ENCODE results near the gene ANGPTL4.

The ANGPTL4 gene

DNA sequence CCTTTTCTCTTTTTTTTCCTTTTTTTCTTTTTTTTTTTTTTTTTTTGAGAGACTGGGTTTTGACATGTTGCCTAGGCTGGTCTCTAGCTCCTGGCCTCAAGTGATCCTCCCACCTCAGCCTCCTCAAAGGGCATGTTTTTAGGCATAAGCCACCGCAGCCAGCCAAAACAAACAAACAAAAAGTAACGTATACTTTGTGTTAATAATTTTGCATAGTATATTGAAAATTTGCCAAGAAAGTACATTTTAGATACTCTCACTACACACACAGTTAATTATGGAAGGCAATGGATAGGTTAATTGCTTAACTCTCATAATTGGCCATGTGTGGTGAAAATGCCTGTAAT, 24.6 kb downstream of the ANGPTL4 start:
- Histone ChIP-seq H3K4me1 (ENCODE audit: control insufficient read depth, insufficient read depth, low read length) (peaks cover 34% of the 10 kb centered on the region), H3K4me3 (ENCODE audit: low read length) (no peak overlapping the region), H3K36me3 (ENCODE audit: control insufficient read depth, insufficient read depth, low read length) (no peaks in the 10 kb centered on the region), H3K9ac (ENCODE audit: low read length) (no peak overlapping the region), H3K27me3 (ENCODE audit: control insufficient read depth, insufficient read depth, low read length) (no peaks in the 10 kb centered on the region), H3K9me3 (ENCODE audit: control insufficient read depth, low read length) (no peaks in the 10 kb centered on the region)

DNA sequence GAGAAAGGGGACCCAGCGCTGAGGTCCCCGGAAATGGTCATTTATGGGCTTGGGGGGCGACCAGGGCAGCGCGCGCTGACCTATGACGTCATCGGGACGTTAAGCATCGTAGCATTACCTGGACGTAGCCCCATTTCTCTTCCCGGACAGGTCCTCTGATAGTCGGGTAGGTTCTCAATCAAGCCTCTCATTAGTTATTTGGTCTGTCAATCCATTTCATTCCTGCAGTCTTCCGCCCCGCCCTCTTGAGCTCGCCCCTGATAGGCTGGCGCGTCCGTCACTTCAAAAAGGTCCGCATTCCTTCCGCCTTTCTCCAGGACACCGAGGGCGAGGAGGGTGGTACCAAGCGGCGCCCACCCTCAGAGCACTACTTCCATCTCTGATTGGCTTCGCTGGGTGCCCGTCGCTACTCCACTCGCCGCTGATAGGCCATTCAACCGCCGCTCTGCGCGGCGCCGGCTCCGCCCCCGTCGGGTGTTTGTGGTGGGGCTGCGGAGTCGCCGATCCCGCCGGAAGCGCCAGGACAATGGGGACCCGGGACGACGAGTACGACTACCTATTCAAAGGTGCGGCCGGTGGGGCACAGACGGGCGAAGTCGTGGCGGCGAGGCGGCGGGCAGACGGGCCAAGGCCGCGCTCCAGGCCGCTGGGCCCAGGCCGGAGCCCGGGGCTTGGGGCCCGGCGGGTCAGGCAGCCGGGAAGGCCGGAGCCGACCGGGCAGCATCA, 26.1 kb downstream of the ANGPTL4 start, which contains the start of gene RAB11B:
TSS of gene RAB11B (plus strand) at position 470 of the 726 bp plus-strand sequence. CDS start at position 527, 57 bp downstream.
- H3K36me3 ChIP-seq (ENCODE audit: control insufficient read depth, insufficient read depth, low read length): no peaks in the 10 kb centered on the region
- H3K9me3 ChIP-seq (ENCODE audit: control insufficient read depth, low read length): no peaks in the 10 kb centered on the region
- peaks cover 47% of the 10 kb centered on the region for H3K4me1 ChIP-seq (ENCODE audit: control insufficient read depth, insufficient read depth, low read length)
- peak within 1 kb of the TSS; percentile 99 for H3K9ac ChIP-seq (ENCODE audit: low read length)
- no peaks in the 10 kb centered on the region for H3K27me3 ChIP-seq (ENCODE audit: control insufficient read depth, insufficient read depth, low read length)
- H3K4me3 ChIP-seq (ENCODE audit: low read length): peak within 1 kb of the TSS; percentile 77

- H3K4me1 ChIP-seq (ENCODE audit: control insufficient read depth, insufficient read depth, low read length): peaks cover 47% of the 10 kb centered on the region
- H3K9ac ChIP-seq (ENCODE audit: low read length): peak overlapping the region; percentile 99
- no peaks in the 10 kb centered on the region for H3K36me3 ChIP-seq (ENCODE audit: control insufficient read depth, insufficient read depth, low read length)
- H3K27me3 ChIP-seq (ENCODE audit: control insufficient read depth, insufficient read depth, low read length): no peaks in the 10 kb centered on the region
- no peaks in the 10 kb centered on the region for H3K9me3 ChIP-seq (ENCODE audit: control insufficient read depth, low read length)
- peak overlapping the region; percentile 74 for H3K4me3 ChIP-seq (ENCODE audit: low read length)
Observed at GRCh38 chr19:8390617-8390981, 26.6 kb downstream of the ANGPTL4 start.

DNA sequence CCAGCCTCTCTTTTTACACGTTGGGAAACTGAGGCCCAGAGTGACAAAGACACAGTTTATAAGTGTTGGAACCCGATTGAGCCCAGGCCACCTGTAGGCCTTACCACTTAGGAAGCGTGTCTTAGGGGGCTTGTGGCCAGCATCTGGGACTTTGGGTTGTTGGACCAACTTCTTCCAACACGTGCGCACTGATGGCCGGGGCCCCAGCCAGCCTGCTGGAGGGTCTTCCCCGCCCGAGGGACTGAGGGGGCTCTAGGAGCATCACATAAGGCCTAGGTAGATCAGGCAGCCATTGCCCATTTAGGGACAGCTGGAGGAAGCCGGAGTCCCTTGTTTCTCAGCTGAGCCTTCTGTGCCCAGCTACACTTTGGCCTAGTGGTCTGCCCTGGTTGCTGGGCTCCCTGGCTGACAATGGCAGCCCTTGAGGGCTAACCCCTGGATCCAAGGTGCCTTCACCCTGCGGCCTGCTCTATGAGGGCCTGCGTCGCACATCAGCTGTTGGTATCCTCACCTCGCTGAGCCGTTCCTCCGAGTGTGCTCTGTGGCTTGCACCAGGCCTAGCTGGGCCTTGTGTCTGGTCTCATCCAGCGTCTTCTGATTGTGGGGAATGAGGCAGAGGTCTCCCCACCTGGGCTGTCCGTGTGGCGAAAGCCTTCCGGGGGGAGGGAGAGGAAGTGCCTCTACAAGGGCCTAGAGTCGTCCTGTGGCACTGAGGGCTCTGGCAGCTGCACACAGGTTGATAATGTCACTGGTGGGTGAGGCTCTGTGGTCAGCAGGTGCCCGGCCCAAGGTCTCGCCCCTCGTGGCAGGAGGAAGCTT, 27.5 kb downstream of the ANGPTL4 start:
- Histone ChIP-seq H3K27me3 (ENCODE audit: control insufficient read depth, insufficient read depth, low read length) (no peaks in the 10 kb centered on the region), H3K4me3 (ENCODE audit: low read length) (peak overlapping the region; percentile 15)

GRCh38 chr19:8392017-8392591, 28.1 kb downstream of the ANGPTL4 start:
- Histone ChIP-seq H3K27me3 (ENCODE audit: control insufficient read depth, insufficient read depth, low read length) (no peaks in the 10 kb centered on the region), H3K9ac (ENCODE audit: low read length) (peak overlapping the region; percentile 53), H3K4me3 (ENCODE audit: low read length) (no peak overlapping the region), H3K9me3 (ENCODE audit: control insufficient read depth, low read length) (no peaks in the 10 kb centered on the region), H3K4me1 (ENCODE audit: control insufficient read depth, insufficient read depth, low read length) (peaks cover 52% of the 10 kb centered on the region), H3K36me3 (ENCODE audit: control insufficient read depth, insufficient read depth, low read length) (no peaks in the 10 kb centered on the region)

More for the DNA sequence above, 27.5 kb downstream of the ANGPTL4 start:
- H3K36me3 ChIP-seq (ENCODE audit: control insufficient read depth, insufficient read depth, low read length): no peaks in the 10 kb centered on the region
- peak overlapping the region; percentile 53 for H3K9ac ChIP-seq (ENCODE audit: low read length)
- peaks cover 47% of the 10 kb centered on the region for H3K4me1 ChIP-seq (ENCODE audit: control insufficient read depth, insufficient read depth, low read length)
- H3K9me3 ChIP-seq (ENCODE audit: control insufficient read depth, low read length): no peaks in the 10 kb centered on the region

DNA sequence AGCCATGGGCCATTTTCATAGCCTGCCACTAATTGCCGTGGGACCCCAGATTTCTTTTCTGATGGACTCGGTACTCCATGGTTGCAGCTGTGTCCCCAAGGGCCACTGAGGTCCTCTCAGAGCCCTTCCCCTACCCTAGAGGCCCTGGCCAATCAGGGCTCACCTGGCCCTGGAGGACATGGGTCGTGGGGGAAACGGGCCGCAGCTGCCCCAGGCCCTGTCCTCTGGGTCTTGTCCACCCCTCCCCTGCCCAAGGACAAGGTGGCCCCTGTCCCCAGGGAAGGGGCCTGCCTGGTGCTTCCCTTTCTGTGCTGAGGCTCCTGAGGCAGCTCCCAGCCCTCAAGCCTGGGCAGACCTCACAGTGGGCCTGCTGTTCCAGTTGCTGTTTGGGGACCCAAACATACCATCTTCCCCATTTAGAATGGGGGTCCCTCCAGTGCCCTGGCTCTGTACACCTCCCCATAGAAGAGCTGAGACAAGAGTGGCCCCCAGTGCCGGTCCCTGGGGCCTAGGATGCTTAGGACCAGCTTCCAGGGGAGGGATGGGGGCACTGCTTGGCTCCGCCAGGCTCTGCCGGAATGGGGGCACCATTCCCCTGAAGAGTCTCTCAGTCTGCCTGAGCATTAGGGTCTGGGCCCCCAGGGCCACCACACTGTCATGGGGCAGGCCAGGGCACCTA, 29.4 kb downstream of the ANGPTL4 start:
- Histone ChIP-seq H3K9me3 (ENCODE audit: control insufficient read depth, low read length) (no peaks in the 10 kb centered on the region), H3K9ac (ENCODE audit: low read length) (peak overlapping the region; percentile 28), H3K36me3 (ENCODE audit: control insufficient read depth, insufficient read depth, low read length) (no peaks in the 10 kb centered on the region), H3K4me1 (ENCODE audit: control insufficient read depth, insufficient read depth, low read length) (peaks cover 50% of the 10 kb centered on the region), H3K4me3 (ENCODE audit: low read length) (no peak overlapping the region), H3K27me3 (ENCODE audit: control insufficient read depth, insufficient read depth, low read length) (no peaks in the 10 kb centered on the region)

- H3K4me3 ChIP-seq (ENCODE audit: low read length): no peak overlapping the region
- H3K27me3 ChIP-seq (ENCODE audit: control insufficient read depth, insufficient read depth, low read length): no peaks in the 10 kb centered on the region
- peaks cover 45% of the 10 kb centered on the region for H3K4me1 ChIP-seq (ENCODE audit: control insufficient read depth, insufficient read depth, low read length)
- no peaks in the 10 kb centered on the region for H3K9me3 ChIP-seq (ENCODE audit: control insufficient read depth, low read length)
- no peaks in the 10 kb centered on the region for H3K36me3 ChIP-seq (ENCODE audit: control insufficient read depth, insufficient read depth, low read length)
- peak overlapping the region; percentile 28 for H3K9ac ChIP-seq (ENCODE audit: low read length)
Observed at GRCh38 chr19:8393871-8394250, 29.9 kb downstream of the ANGPTL4 start.

GRCh38 chr19:8395621-8396082, 31.7 kb downstream of the ANGPTL4 start:
- no peak overlapping the region for H3K9ac ChIP-seq (ENCODE audit: low read length)
- H3K27me3 ChIP-seq (ENCODE audit: control insufficient read depth, insufficient read depth, low read length): no peaks in the 10 kb centered on the region
- peaks cover 44% of the 10 kb centered on the region for H3K4me1 ChIP-seq (ENCODE audit: control insufficient read depth, insufficient read depth, low read length)
- H3K9me3 ChIP-seq (ENCODE audit: control insufficient read depth, low read length): no peaks in the 10 kb centered on the region
- no peaks in the 10 kb centered on the region for H3K36me3 ChIP-seq (ENCODE audit: control insufficient read depth, insufficient read depth, low read length)
- no peak overlapping the region for H3K4me3 ChIP-seq (ENCODE audit: low read length)

DNA sequence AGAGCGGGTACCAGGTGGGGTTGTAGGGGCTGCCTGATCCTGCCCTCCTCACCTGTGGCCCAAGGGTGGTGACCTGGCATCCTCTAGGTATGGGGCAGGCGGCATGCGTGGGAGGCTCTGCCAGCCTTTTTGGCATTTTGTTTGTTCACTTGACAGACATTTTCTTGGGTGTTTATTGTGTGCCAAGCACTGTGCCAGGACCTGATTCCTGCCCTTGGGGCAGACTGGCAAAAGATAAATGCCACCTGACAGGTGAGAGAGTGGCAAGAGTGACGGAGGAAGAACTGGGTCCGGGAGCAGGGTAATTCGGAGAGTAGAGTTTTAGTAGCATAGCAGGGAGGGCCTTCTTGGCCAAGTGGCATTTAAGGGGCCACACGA, 32.2 kb downstream of the ANGPTL4 start:
- Histone ChIP-seq H3K9ac (ENCODE audit: low read length) (no peak overlapping the region), H3K9me3 (ENCODE audit: control insufficient read depth, low read length) (no peaks in the 10 kb centered on the region), H3K4me1 (ENCODE audit: control insufficient read depth, insufficient read depth, low read length) (peaks cover 39% of the 10 kb centered on the region), H3K27me3 (ENCODE audit: control insufficient read depth, insufficient read depth, low read length) (no peaks in the 10 kb centered on the region), H3K36me3 (ENCODE audit: control insufficient read depth, insufficient read depth, low read length) (no peaks in the 10 kb centered on the region), H3K4me3 (ENCODE audit: low read length) (no peak overlapping the region)

DNA sequence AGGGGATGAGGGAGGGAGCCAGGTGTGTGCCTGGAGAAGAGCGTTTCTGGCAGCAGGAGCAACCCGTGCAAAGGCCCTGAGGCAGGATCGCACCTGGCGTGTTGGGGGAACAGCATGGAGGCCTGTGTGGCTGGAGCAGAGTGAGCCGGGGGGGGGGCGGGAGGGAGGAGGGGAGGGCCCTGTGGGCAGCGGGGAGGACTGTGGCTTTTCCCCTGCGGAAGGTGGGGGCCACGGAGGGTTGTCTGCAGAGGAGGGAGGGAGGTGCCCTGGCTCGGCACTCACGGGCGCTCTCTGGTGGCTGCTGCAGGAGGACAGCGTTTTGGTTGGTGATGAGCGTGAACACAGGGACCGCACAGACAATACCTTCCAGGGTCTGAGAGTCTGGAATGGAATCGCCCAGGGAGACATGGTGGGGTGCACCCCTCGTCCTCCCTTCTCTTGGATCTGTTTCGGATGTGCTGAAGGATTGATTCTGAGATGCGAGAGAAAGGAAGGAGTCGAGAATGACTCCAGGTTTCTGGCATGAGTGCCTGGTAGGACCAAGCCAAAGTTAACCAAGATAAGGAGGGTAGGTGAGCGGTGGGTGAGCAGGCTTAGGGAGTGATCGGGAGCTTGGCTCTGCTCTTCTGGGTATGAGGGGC, 32.7 kb downstream of the ANGPTL4 start:
- H3K9ac ChIP-seq (ENCODE audit: low read length): no peak overlapping the region
- H3K27me3 ChIP-seq (ENCODE audit: control insufficient read depth, insufficient read depth, low read length): no peaks in the 10 kb centered on the region
- H3K36me3 ChIP-seq (ENCODE audit: control insufficient read depth, insufficient read depth, low read length): no peaks in the 10 kb centered on the region
- no peaks in the 10 kb centered on the region for H3K9me3 ChIP-seq (ENCODE audit: control insufficient read depth, low read length)
- peaks cover 34% of the 10 kb centered on the region for H3K4me1 ChIP-seq (ENCODE audit: control insufficient read depth, insufficient read depth, low read length)
- H3K4me3 ChIP-seq (ENCODE audit: low read length): no peak overlapping the region

DNA sequence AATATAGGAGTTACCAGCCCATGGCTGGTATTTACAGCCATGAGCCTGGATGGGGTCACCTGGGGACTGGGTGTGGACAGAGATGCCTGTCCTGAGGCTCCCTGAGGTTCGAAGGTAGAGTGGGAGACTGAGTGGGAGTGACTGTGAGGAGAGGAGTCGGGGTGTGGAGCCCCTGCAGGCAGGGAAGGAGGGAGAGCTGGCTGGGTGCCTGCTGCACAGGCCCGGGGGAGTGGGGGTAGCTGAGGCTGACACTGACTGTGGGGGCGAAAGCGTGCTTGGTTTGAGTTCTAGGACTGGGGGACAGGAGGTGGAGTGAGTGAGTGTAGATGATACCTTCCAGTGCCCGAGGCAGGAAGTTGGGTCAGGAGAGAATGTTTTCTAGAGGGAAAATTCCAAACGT, 33.3 kb downstream of the ANGPTL4 start:
- no peak overlapping the region for H3K4me3 ChIP-seq (ENCODE audit: low read length)
- peaks cover 28% of the 10 kb centered on the region for H3K4me1 ChIP-seq (ENCODE audit: control insufficient read depth, insufficient read depth, low read length)
- no peaks in the 10 kb centered on the region for H3K27me3 ChIP-seq (ENCODE audit: control insufficient read depth, insufficient read depth, low read length)
- no peaks in the 10 kb centered on the region for H3K36me3 ChIP-seq (ENCODE audit: control insufficient read depth, insufficient read depth, low read length)
- no peak overlapping the region for H3K9ac ChIP-seq (ENCODE audit: low read length)
- H3K9me3 ChIP-seq (ENCODE audit: control insufficient read depth, low read length): no peaks in the 10 kb centered on the region
